Measurements from ENCODE around the gene ATOH8. TPM values are rescaled to one million over a fixed set of nuclear protein-coding genes. Genes with fewer than 3 reads are reported as not detected.

The ATOH8 gene
- total RNA-seq, 1 donor from 2014 or later = 13.8 TPM

DNA sequence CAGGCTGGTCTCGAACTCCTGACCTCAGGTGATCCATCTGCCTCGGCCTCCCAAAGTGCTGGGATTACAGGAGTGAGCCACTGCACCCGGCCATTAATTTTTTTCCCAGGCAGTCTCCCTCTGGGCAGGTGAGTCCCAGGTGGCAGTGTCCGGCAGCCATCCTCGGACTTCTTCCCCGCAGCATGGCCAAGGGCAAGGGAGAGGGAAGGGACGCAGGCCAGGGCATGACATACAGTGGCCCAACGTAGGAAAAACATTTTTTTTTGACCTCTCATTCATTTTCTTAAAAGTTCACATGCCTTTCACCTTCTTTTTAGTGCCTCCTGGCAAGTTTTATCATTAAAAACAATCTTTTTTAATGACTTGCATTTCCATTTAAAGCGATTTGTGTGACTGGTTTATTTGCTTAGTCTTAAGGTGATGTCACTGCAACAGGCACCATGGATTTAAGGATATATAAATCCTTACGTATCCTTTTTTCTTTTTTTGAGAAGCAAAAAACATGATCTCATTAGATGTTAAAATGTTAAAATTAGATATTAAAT is 23.0 kb upstream of the ATOH8 start:
- Mint-ChIP-seq H3K4me1 (peaks cover 12% of the 10 kb centered on the region), H3K36me3 (no peaks in the 10 kb centered on the region), H3K27ac (no peak overlapping the region), H3K4me3 (no peak overlapping the region), H3K27me3 (ENCODE audit: low read depth) (peaks cover 17% of the 10 kb centered on the region), H3K9me3 (no peaks in the 10 kb centered on the region)
- DNase-seq (ENCODE audit: low spot score in 2 of 2, unreplicated experiment in 2 of 2) = no peak
- TF ChIP-seq, protein P1, sequence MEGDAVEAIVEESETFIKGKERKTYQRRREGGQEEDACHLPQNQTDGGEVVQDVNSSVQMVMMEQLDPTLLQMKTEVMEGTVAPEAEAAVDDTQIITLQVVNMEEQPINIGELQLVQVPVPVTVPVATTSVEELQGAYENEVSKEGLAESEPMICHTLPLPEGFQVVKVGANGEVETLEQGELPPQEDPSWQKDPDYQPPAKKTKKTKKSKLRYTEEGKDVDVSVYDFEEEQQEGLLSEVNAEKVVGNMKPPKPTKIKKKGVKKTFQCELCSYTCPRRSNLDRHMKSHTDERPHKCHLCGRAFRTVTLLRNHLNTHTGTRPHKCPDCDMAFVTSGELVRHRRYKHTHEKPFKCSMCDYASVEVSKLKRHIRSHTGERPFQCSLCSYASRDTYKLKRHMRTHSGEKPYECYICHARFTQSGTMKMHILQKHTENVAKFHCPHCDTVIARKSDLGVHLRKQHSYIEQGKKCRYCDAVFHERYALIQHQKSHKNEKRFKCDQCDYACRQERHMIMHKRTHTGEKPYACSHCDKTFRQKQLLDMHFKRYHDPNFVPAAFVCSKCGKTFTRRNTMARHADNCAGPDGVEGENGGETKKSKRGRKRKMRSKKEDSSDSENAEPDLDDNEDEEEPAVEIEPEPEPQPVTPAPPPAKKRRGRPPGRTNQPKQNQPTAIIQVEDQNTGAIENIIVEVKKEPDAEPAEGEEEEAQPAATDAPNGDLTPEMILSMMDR (IDR thresholded peaks at IDR 0.05; ENCODE audit: unreplicated experiment) = no peak

GRCh38 chr2:85731606-85732005 is 22.2 kb upstream of the ATOH8 start:
- Mint-ChIP-seq H3K9me3 (no peaks in the 10 kb centered on the region), H3K36me3 (no peaks in the 10 kb centered on the region), H3K27me3 (ENCODE audit: low read depth) (peaks cover 20% of the 10 kb centered on the region), H3K4me3 (no peak overlapping the region), H3K4me1 (peaks cover 12% of the 10 kb centered on the region), H3K27ac (no peak overlapping the region)
- TF ChIP-seq, protein P1 (IDR thresholded peaks at IDR 0.05; ENCODE audit: unreplicated experiment) = no peak
- no peak for DNase-seq (ENCODE audit: low spot score in 2 of 2, unreplicated experiment in 2 of 2)

DNA sequence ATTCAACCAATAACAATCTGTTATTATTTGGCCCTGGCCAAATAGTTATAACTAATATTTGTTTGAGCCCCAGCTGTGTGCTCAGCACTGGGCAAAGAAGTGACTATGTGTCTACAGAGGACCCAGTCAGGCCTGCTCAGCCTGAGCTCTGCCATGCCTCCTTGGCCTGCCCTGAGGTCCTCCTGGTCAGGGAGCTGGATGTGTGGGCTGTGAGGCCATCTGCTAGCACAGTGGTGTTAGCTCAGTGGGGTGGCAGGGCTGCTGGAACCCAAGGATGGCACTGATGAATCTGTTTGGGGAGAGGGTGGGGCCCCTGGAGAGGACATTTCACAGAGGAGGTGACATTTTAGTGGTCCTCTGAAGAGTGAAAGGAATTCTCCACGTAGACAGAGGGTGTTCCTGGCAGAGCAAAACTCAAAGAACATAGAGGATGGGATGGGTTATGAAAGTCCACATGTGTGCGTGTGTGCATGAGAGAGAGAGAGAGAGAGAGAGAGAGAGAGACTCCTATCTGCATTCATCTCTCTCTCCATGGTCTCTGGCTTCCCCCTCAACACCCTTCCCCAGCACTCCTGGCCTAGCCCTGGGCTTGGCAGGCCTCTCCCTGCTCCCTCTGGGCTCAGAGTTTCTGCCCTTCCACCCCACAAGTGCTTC is 21.2 kb upstream of the ATOH8 start:
- H3K4me3 Mint-ChIP-seq = no peak overlapping the region
- TF ChIP-seq, protein P1 (IDR thresholded peaks at IDR 0.05; ENCODE audit: unreplicated experiment) = no peak
- no peaks in the 10 kb centered on the region for H3K9me3 Mint-ChIP-seq
- H3K27ac Mint-ChIP-seq = no peak overlapping the region
- no peak for DNase-seq (ENCODE audit: low spot score in 2 of 2, unreplicated experiment in 2 of 2)
- H3K36me3 Mint-ChIP-seq = no peaks in the 10 kb centered on the region
- peaks cover 12% of the 10 kb centered on the region for H3K4me1 Mint-ChIP-seq
- peaks cover 19% of the 10 kb centered on the region for H3K27me3 Mint-ChIP-seq (ENCODE audit: low read depth)

GRCh38 chr2:85733121-85733960 is 20.4 kb upstream of the ATOH8 start:
- Mint-ChIP-seq H3K9me3 (no peaks in the 10 kb centered on the region), H3K36me3 (no peaks in the 10 kb centered on the region), H3K27me3 (ENCODE audit: low read depth) (peaks cover 13% of the 10 kb centered on the region), H3K4me1 (peaks cover 16% of the 10 kb centered on the region), H3K4me3 (no peak overlapping the region), H3K27ac (no peak overlapping the region)
- TF ChIP-seq, protein P1 (IDR thresholded peaks at IDR 0.05; ENCODE audit: unreplicated experiment) = no peak
- no peak for DNase-seq (ENCODE audit: low spot score in 2 of 2, unreplicated experiment in 2 of 2)

- no peak overlapping the region for H3K27ac Mint-ChIP-seq
- DNase-seq (ENCODE audit: low spot score in 2 of 2, unreplicated experiment in 2 of 2) = no peak
- no peaks in the 10 kb centered on the region for H3K9me3 Mint-ChIP-seq
- TF ChIP-seq, protein P1 (IDR thresholded peaks at IDR 0.05; ENCODE audit: unreplicated experiment) = no peak
- no peaks in the 10 kb centered on the region for H3K36me3 Mint-ChIP-seq
- H3K4me3 Mint-ChIP-seq = no peak overlapping the region
- peaks cover 16% of the 10 kb centered on the region for H3K4me1 Mint-ChIP-seq
- peaks cover 7% of the 10 kb centered on the region for H3K27me3 Mint-ChIP-seq (ENCODE audit: low read depth)
These were observed 19.8 kb upstream of the ATOH8 start for GRCh38 chr2:85734015-85734414.

Measured in mesothelial cell of epicardium (in vitro differentiated cells).